GM12874 (cell line): ENCODE measurements around the gene ATP11C.

ENCODE experiments used
- CTCF ChIP-seq: IDR thresholded peaks from 2 replicates; pipeline ENCODE4 v1.5.1; 2011; ENCODE audit warnings: low read depth, mild to moderate bottlenecking, control low read depth, low read length, moderate library complexity; ENCODE audit not compliant: insufficient read depth

The ATP11C gene

GRCh38 chrX:139881130-139881529, 51.7 kb downstream of the ATP11C start:
- TF ChIP-seq CTCF: no peak

GRCh38 chrX:139877710-139878414, 55.0 kb downstream of the ATP11C start:
- no peak for TF ChIP-seq CTCF

- TF ChIP-seq CTCF: no peak
These were observed 57.0 kb downstream of the ATP11C start for GRCh38 chrX:139875841-139876240.

GRCh38 chrX:139869796-139870195, 63.1 kb downstream of the ATP11C start:
- TF ChIP-seq CTCF: no peak

GRCh38 chrX:139864640-139865039, 68.2 kb downstream of the ATP11C start:
- TF ChIP-seq CTCF: no peak

GRCh38 chrX:139862208-139862607, 70.6 kb downstream of the ATP11C start:
- no peak for TF ChIP-seq CTCF

- no peak for TF ChIP-seq CTCF
These were observed 81.1 kb downstream of the ATP11C start for GRCh38 chrX:139851730-139852129.
